Stimulated activated CD8-positive, alpha-beta memory T cell treated with anti-CD3 and anti-CD28 coated beads, Interleukin-7, amount 100 ng/mL, for 24 hours (primary cell): ENCODE data around the gene NHERF1.

Experiments used
- DNase-seq: peaks from one replicate; pipeline ENCODE4 v3.0.0-alpha.2; 2020; ENCODE audit warnings: low read depth

The NHERF1 gene

GRCh38 chr17:74785096-74785980 lies 36.9 kb downstream of the NHERF1 start:
- no peak for DNase-seq

GRCh38 chr17:74785981-74786360 lies 37.5 kb downstream of the NHERF1 start:
- no peak for DNase-seq

- no peak for DNase-seq
Measured at GRCh38 chr17:74786431-74787055, 38.1 kb downstream of the NHERF1 start.

DNA sequence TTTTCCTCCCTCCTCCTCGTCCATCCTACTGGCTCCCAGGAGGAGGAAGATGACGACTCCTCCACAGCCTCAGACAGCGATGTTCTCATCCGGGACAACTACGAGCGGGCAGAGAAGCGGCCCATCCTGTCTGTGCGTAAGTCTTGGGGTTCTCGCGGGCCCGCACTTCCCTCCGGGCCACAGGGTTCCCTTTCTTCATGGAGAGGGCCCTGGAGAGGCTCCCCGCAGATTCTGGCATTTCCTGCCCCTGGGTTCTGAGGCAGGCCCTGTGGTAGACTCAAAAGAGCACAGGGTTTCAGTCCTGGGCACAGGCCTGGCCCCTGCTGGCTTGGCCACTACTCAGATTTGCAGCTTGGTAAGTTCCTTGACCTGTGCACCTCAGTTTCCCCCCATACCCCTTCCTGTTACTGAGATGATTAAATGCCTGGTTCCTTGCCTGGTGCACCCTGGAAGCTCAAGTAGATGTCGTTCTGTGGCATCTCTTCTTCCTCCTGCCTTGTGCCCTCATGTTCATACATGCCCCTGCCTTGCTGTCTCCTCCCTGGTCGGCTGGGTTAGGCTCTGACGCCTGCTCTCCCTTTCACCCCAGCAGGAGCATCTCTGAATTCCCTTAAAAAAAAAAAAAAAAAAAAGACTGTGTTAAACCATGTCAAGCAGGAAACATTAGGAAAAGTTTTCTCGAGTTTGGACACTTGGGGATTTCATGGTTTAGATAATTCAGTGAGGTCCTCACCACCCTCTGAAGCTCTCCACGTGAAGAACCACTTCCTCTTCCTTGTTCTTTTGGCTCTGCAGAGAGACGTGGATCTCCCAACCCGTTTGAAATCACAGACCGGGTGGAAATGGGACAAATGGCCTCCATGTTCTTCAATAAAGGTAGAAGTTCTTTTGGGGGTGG lies 42.0 kb downstream of the NHERF1 start:
- no peak for DNase-seq

DNA sequence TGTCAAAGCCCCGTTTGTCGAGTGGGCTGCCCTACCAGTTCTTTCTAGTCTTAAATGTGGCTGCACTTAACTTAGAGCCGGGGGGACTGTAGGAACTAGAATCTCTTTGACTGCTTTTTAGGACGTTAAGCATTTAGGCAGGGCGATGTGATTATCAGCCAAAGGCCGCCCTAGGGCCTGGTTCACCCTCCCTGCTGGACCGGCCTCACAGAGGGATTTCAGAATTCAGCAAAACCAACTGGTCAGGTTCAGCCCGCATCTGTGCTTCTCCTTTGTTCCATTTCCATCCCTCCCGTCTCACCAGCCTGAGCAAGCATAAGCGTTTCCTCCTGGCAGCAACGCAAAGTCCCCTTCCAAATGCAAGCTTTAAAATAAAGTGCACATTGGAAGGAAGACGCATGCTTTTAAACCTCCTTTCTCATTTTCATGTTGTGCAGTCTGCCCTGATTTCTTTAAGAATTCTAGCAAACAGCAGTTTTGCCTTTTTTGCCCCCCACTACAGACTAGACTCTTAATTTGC lies 44.2 kb downstream of the NHERF1 start:
- no peak for DNase-seq

GRCh38 chr17:74795327-74796020 lies 47.0 kb downstream of the NHERF1 start:
- DNase-seq, result no peak

DNA sequence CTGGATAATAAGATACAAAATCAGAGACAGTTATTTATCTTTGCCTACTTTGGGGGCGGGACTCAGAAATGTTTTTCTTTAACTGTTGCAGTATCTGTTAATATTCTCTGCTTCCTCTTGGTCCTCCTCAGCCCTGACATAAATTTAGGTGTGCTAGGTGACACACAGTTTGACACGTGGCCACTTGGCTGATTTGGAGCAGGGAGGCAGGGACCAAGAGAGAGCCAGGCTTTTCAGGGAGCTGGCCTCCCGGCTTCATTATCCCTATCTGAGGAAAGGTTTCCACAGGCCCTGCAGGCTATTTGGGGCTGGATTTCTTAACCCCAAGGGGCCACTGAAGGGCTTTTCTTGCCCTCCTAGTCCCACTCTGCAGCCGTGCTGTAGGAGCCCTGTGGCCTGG lies 47.8 kb downstream of the NHERF1 start:
- no peak for DNase-seq

DNA sequence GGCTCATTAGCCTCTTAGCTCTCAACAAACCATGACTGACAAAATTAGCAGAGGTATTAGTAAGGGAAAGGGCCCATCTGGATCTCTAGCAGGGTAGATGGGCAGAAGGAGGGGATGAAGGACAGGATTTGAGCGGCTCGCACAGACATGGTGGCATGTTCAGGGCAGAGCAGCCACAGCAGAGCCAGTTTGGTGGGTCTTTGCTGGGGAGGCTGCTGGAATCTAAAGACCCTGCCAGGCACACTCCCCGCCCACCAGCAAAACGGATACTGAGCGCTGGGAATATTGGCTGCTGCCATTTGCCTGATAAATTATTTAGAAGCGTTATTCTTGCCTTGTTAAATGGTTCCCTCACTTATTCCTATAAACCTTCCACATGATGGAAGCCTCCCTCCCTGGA lies 48.4 kb downstream of the NHERF1 start:
- DNase-seq, result no peak

- DNase-seq, result no peak
Measured at GRCh38 chr17:74797824-74798223, 49.4 kb downstream of the NHERF1 start.

- no peak for DNase-seq
Measured at GRCh38 chr17:74798239-74798707, 49.8 kb downstream of the NHERF1 start.

GRCh38 chr17:74799097-74799496 lies 50.7 kb downstream of the NHERF1 start:
- no peak for DNase-seq

GRCh38 chr17:74800531-74800930 lies 52.1 kb downstream of the NHERF1 start:
- DNase-seq, result no peak

- DNase-seq, result no peak
Measured at GRCh38 chr17:74801896-74802295, 53.5 kb downstream of the NHERF1 start.

DNA sequence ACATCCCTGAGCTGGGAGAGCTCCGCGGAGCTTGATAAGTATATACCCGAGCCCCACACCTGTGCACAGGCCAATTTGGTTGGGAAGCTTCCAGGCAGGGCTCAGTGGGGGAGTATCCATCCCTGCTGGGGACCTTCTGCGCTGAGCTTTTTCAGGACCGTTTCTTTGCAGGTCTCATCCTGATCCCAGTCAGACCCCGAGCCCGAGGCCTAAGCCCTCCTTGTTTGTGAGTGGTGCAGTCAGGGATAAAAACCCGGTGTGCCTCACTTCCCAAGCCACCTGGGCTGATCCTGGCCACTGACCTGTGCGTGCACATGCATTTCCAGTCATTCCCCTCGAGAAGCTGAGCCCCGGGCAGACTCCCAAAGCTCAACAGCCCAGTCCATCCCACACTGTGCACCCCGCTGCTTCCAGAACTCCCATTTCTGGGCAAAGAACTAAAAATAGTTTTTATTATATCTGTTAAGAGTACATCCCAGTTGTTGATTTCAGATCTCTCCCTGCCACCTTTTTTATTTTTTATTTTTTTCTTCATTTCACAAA lies 55.0 kb downstream of the NHERF1 start:
- no peak for DNase-seq

- no peak for DNase-seq
Measured at GRCh38 chr17:74803971-74804370, 55.5 kb downstream of the NHERF1 start.

- DNase-seq, result no peak
Measured at GRCh38 chr17:74804683-74805082, 56.3 kb downstream of the NHERF1 start.

DNA sequence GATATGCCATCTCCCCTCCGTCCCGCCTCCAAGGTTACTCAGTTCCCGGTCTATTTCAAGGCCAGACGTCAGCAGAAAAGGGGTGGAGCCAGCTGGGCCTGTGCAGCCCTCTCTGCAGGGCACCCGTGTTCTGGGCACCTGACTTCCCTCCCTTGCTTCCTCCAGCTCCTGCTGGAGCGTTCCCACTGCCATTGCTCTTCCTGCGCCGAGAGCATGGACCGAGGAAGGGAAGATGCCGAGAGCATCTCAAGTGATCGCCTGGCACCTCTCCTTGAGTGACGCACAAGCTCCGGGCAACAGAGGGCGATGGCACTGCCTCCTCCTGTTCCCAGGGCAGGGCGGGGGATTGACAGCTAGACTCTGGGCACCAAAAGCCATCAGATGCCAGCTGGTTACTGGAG lies 57.2 kb downstream of the NHERF1 start:
- DNase-seq, result no peak

DNA sequence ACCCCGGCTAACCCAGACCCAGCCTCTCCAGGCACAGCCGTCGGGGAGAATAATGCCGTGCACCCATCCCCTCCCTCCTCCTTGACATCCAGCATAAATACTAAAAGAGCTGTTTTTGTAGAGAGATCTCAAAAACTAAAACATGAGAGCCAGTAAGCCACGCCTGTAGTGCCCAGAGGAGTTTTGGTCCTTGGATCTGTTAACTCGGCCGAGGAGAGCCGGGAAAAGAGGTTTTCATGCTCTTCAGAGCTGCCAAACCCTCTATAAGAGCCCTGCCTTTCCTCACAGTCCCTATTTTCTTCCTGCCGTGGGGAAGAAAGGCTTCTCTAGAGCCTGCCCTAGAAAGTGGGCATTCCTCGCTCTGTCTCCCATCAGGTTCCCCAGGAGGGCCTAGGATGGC lies 57.9 kb downstream of the NHERF1 start:
- no peak for DNase-seq

GRCh38 chr17:74807441-74807840 lies 59.0 kb downstream of the NHERF1 start:
- DNase-seq, result no peak

DNA sequence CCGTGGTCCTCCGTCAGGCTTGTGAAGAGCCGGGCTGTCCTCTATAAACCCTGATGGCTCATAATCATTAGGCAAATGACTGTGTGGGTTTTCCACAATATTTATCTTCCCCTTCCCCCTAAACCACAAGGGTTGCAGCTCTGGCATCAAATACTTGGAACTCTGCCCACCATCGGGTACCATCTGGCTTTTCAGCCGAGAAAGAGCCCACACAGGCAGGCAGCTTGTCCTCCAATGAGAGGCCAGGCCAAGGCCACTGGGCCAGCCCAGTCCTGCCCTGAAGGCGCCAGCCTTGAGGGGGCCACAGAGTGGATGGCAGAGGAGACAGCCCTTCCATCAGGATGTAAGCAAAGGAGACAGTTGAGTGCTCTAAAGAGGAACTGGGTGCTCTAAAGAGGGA lies 59.5 kb downstream of the NHERF1 start:
- no peak for DNase-seq

- DNase-seq, result no peak
Measured at GRCh38 chr17:74808714-74809430, 60.4 kb downstream of the NHERF1 start.
